PFSK-1 (cell line): ENCODE data around the gene FABP7.

Experiments
- POLR2AphosphoS5 ChIP-seq: IDR thresholded peaks from 2 replicates; pipeline ENCODE4 v1.6.1; 2012; ENCODE audit warnings: low read depth, mild to moderate bottlenecking, control low read depth, low read length, moderate library complexity
- REST ChIP-seq, 2 experiments: IDR thresholded peaks; 2 replicates each; pipeline versions ENCODE4 v1.6.1 to v1.8.0; 2011 to 2012; ENCODE audit warnings: low read depth in 2 of 2, low read length in 2 of 2, control low read depth in 1 of 2, inconsistent platforms in 1 of 2, mild to moderate bottlenecking in 1 of 2, moderate library complexity in 1 of 2; ENCODE audit not compliant: insufficient read depth in 1 of 2
- SIN3A ChIP-seq: IDR thresholded peaks from 2 replicates; pipeline ENCODE4 v1.6.1; 2012; ENCODE audit warnings: mild to moderate bottlenecking, low read length, moderate library complexity, borderline replicate concordance; ENCODE audit not compliant: insufficient read depth
- TAF1 ChIP-seq: IDR thresholded peaks from 2 replicates; pipeline ENCODE4 v1.6.1; 2012; ENCODE audit warnings: low read length, control low read depth, borderline replicate concordance; ENCODE audit not compliant: insufficient read depth

GRCh38 chr6:122790423-122791309 lies 11.2 kb downstream of the FABP7 start:
- TF ChIP-seq POLR2AphosphoS5, result no peak
- no peak for TF ChIP-seq TAF1
- no peak for TF ChIP-seq REST (IDR thresholded peaks at IDR 0.05; ENCODE audit: insufficient read depth in 1 of 2, low read depth in 2 of 2, low read length in 2 of 2)
- TF ChIP-seq SIN3A, result no peak
